Measurements from ENCODE around the gene CYS1.
"Not testable (repeated sequence)": the region's sequence is repeated elsewhere in the genome, so short reads cannot be mapped to it uniquely, and the experiment has no call there.

CYS1 gene

DNA sequence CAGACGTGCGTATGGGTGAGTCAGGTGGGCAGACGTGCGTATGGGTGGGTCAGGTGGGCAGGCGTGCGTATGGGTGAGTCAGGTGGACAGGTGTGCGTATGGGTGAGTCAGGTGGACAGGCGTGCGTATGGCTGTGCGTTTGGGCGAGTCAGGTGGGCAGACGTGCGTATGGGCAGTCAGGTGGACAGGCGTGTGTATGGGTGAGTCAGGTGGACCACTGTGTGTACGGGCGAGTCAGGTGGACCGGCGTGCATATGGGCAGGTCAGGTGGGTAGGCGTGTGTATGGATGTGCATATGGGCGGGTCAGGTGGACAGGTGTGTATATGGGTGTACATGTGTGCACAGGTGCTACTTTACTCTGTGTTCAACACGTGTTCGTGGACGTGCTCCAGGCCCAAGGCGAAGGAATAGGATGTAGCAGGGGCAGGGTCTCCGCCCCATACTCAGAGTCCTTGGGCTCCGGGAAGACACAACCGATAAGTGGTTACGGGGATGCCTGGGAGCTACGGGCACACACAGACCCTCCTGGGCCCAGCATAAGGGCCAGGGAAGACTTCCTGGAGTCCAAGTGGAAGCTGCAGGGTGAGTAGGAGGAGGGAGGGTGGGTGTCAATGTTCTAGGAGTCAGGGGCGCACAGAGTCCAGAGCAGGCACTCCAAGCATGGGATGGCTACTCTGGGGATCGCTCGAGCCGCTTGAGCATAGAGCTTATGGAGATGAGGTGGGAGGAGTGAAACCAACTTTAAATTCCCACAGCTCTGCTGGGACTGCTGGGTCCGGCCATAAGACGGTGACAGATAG, 64.0 kb downstream of the CYS1 start:
- no peak overlapping the region for H3K27ac ChIP-seq
- H3K36me3 ChIP-seq, result no peaks in the 10 kb centered on the region
- no peak overlapping the region for H3K4me3 ChIP-seq (ENCODE audit: low read depth, low read length)
- TF ChIP-seq, protein P1, sequence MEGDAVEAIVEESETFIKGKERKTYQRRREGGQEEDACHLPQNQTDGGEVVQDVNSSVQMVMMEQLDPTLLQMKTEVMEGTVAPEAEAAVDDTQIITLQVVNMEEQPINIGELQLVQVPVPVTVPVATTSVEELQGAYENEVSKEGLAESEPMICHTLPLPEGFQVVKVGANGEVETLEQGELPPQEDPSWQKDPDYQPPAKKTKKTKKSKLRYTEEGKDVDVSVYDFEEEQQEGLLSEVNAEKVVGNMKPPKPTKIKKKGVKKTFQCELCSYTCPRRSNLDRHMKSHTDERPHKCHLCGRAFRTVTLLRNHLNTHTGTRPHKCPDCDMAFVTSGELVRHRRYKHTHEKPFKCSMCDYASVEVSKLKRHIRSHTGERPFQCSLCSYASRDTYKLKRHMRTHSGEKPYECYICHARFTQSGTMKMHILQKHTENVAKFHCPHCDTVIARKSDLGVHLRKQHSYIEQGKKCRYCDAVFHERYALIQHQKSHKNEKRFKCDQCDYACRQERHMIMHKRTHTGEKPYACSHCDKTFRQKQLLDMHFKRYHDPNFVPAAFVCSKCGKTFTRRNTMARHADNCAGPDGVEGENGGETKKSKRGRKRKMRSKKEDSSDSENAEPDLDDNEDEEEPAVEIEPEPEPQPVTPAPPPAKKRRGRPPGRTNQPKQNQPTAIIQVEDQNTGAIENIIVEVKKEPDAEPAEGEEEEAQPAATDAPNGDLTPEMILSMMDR (IDR thresholded peaks at IDR 0.05; ENCODE audit: low read depth, low read length), result no peak
- H3K9me3 ChIP-seq (ENCODE audit: severe bottlenecking), result peaks cover 9% of the 10 kb centered on the region
- no peak for DNase-seq
- H3K27me3 ChIP-seq (ENCODE audit: insufficient read depth, low read depth, severe bottlenecking), result no peaks in the 10 kb centered on the region

DNA sequence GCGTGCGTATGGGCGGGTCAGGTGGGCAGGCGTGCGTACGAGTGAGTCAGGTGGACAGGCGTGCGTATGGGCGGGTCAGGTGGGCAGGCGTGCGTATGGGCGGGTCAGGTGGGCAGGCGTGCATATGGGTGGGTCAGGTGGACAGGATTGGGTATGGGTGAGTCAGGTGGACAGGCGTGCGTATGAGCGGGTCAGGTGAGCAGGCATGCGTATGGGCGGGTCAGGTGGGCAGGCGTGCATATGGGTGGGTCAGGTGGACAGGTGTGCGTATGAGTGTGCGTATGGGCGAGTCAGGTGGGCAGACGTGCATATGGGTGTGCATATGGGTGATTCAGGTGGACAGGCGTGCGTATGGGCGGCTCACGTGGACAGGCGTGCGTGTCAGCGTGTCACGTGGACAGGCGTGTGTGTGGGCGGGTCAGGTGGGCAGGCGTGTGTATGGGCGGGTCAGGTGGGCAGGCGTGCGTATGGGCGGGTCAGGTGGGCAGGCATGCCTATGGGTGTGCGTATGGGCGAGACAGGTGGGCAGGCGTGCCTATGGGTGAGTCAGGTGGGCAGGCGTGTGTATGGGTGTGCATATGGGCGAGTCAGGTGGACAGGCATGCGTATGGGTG, 64.7 kb downstream of the CYS1 start:
- not testable (repeated sequence) for H3K4me3 ChIP-seq (ENCODE audit: low read depth, low read length); H3K36me3 ChIP-seq; H3K9me3 ChIP-seq (ENCODE audit: severe bottlenecking); H3K27ac ChIP-seq; DNase-seq; H3K27me3 ChIP-seq (ENCODE audit: insufficient read depth, low read depth, severe bottlenecking)

DNA sequence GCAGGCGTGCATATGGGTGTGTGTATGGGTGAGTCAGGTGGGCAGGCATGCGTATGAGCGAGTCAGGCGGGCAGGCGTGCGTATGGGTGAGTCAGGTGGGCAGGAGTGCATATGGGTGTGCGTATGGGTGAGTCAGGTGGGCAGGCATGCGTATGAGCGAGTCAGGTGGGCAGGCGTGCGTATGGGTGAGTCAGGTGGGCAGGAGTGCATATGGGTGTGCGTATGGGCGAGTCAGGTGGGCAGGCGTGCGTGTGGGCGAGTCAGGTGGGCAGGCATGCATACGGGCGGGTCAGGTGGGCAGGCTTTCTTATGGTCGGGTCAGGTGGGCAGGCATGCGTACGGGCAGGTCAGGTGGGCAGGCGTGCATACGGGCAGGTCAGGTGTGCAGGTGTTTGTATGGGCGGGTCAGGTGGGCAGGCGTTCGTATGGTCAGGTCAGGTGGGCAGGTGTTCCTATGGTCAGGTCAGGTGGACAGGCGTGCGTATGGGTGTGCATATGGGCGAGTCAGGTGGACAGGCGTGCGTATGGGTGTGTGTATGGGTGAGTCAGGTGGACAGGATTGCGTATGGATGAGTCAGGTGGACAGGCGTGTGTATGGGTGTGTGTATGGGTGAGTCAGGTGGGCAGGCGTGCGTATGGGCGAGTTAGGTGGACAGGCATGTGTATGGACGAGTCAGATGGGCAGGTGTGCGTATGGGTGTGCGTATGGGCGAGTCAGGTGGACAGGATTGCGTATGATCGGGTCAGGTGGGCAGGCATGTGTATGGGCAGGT, 65.6 kb downstream of the CYS1 start:
- H3K27me3 ChIP-seq (ENCODE audit: insufficient read depth, low read depth, severe bottlenecking), result no peaks in the 10 kb centered on the region
- TF ChIP-seq, protein P1 (IDR thresholded peaks at IDR 0.05; ENCODE audit: low read depth, low read length), result no peak
- no peak for DNase-seq
- H3K36me3 ChIP-seq, result no peaks in the 10 kb centered on the region
- H3K27ac ChIP-seq, result no peak overlapping the region
- peaks cover 9% of the 10 kb centered on the region for H3K9me3 ChIP-seq (ENCODE audit: severe bottlenecking)
- H3K4me3 ChIP-seq (ENCODE audit: low read depth, low read length), result no peak overlapping the region

DNA sequence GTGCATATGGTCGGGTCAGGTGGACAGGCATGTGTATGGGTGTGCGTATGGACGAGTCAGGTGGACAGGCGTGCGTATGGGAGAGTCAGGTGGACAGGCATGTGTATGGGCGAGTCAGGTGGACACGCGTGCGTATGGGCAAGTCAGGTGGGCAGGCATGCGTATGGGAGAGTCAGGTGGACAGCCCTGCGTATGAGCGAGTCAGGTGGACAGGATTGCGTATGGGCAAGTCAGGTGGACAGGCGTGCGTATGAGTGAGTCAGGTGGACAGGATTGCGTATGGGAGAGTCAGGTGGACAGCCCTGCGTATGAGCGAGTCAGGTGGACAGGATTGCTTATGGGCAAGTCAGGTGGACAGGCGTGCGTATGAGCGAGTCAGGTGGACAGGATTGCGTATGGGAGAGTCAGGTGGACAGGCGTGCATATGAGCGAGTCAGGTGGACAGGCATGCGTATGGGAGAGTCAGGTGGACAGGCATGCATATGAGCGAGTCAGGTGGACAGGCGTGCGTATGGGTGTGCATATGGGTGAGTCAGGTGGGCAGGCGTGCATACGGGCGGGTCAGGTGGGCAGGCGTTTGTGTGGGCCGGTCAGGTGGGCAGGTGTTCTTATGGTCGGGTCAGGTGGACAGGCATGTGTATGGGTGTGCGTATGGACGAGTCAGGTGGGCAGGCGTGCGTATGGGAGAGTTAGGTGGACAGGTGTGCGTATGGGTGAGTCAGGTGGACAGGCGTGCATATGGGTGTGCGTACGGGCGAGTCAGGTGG, 66.4 kb downstream of the CYS1 start:
- H3K9me3 ChIP-seq (ENCODE audit: severe bottlenecking); H3K27me3 ChIP-seq (ENCODE audit: insufficient read depth, low read depth, severe bottlenecking); H3K4me3 ChIP-seq (ENCODE audit: low read depth, low read length); DNase-seq; H3K27ac ChIP-seq; H3K36me3 ChIP-seq: not testable (repeated sequence)

DNA sequence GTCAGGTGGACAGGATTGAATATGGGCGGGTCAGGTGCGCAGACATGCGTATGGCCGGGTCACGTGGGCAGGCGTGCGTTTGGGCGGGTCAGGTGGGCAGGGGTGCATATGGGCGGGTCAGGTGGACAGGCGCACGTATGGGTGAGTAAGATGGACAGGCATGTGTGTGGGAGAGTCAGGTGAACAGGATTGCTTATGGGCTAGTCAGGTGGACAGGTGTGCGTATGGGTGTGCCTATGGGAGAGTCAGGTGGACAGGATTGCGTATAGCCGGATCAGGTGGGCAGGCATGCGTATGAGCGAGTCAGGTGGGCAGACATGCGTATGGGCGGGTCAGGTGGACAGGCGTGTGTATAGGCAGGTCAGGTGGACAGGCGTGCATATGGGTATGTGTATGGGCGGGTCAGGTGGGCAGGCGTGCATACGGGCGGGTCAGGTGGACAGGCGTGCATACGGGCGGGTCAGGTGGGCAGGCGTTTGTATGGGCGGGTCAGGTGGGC, 67.2 kb downstream of the CYS1 start:
- Histone ChIP-seq H3K27me3 (ENCODE audit: insufficient read depth, low read depth, severe bottlenecking) (no peaks in the 10 kb centered on the region), H3K36me3 (no peaks in the 10 kb centered on the region), H3K9me3 (ENCODE audit: severe bottlenecking) (peaks cover 9% of the 10 kb centered on the region), H3K4me3 (ENCODE audit: low read depth, low read length) (no peak overlapping the region), H3K27ac (no peak overlapping the region)
- no peak for DNase-seq
- TF ChIP-seq, protein P1 (IDR thresholded peaks at IDR 0.05; ENCODE audit: low read depth, low read length), result no peak

DNA sequence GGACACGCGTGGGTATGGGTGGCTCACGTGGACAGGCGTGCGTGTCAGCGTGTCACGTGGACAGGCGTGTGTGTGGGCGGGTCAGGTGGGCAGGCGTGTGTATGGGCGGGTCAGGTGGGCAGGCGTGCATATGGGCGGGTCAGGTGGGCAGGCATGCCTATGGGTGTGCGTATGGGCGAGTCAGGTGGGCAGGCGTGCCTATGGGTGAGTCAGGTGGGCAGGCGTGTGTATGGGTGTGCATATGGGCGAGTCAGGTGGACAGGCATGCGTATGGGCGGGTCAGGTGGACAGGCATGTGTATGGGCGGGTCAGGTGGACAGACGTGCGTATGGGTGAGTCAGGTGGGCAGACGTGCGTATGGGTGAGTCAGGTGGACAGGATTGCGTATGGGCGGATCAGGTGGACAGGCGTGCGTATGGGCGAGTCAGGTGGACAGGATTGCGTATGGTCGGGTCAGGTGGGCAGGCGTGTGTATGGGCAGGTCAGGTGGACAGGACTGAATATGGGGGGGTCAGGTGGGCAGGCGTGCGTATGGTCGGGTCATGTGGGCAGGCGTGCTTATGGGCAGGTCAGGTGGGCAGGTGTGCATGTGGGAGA, 67.7 kb downstream of the CYS1 start:
- not testable (repeated sequence) for H3K4me3 ChIP-seq (ENCODE audit: low read depth, low read length); DNase-seq; H3K27ac ChIP-seq; H3K9me3 ChIP-seq (ENCODE audit: severe bottlenecking); H3K27me3 ChIP-seq (ENCODE audit: insufficient read depth, low read depth, severe bottlenecking); H3K36me3 ChIP-seq

DNA sequence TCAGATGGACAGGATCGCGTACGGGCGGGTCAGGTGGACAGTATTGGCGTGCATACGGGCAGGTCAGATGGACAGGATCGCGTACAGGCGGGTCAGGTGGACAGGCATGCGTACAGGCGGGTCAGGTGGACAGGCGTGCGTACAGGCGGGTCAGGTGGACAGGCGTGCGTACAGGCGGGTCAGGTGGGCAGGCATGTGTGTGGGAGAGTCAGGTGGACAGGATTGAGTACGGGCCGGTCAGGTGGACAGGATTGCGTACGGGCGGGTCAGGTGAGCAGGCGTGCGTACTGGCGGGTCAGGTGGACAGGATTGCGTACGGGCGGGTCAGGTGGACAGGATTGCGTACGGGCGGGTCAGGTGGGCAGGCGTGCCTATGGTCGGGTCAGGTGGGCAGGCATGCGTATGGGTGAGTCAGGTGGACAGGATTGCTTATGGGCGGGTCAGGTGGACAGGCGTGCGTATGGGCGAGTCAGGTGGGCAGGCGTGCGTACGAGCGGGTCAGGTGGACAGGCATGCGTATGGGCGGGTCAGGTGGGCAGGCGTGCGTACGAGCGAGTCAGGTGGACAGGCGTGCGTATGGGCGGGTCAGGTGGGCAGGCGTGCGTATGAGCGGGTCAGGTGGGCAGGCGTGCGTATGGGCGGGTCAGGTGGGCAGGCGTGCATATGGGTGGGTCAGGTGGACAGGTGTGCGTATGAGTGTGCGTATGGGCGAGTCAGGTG, 68.4 kb downstream of the CYS1 start:
- not testable (repeated sequence) for H3K9me3 ChIP-seq (ENCODE audit: severe bottlenecking); H3K27me3 ChIP-seq (ENCODE audit: insufficient read depth, low read depth, severe bottlenecking); DNase-seq; H3K4me3 ChIP-seq (ENCODE audit: low read depth, low read length); H3K27ac ChIP-seq; H3K36me3 ChIP-seq

DNA sequence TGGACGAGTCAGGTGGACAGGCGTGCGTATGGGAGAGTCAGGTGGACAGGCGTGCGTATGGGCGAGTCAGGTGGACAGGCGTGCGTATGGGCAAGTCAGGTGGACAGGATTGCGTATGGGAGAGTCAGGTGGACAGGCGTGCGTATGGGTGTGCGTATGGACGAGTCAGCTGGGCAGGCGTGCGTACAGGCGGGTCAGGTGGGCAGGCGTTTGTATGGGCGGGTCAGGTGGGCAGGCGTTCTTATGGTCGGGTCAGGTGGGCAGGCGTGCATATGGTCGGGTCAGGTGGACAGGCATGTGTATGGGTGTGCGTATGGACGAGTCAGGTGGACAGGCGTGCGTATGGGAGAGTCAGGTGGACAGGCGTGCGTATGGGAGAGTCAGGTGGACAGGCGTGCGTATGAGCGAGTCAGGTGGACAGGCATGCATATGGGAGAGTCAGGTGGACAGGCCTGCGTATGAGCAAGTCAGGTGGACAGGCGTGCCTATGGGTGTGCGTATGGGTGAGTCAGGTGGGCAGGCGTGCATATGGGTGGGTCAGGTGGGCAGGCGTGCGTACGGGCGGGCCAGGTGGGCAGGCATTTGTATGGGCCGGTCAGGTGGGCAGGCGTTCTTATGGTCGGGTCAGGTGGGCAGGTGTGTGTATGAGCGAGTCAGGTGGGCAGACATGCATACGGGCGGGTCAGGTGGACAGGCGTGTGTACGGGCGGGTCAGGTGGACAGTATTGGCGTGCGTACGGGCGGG, 69.2 kb downstream of the CYS1 start:
- not testable (repeated sequence) for H3K36me3 ChIP-seq; H3K27me3 ChIP-seq (ENCODE audit: insufficient read depth, low read depth, severe bottlenecking); H3K4me3 ChIP-seq (ENCODE audit: low read depth, low read length); H3K9me3 ChIP-seq (ENCODE audit: severe bottlenecking); H3K27ac ChIP-seq; DNase-seq
